ENCODE data around the gene PTH2R. TPM values are rescaled to one million over a fixed set of nuclear protein-coding genes. Genes with fewer than 3 reads are reported as not detected.

The PTH2R gene
- total and polyA plus RNA-seq, 12 donors, result 0.01 TPM; not detected in 11

- intact Hi-C loops (cut with DNase I), result no loop called here
- no peaks in the 10 kb centered on the region for H3K36me3 ChIP-seq
- whole genome bisulfite sequencing, 2 donors, result 87 to 88% methylated on average over 4 of the region's 4 CpGs
- H3K27me3 ChIP-seq, result no peaks in the 10 kb centered on the region
- H3K9me3 ChIP-seq, result peaks cover 0 to 19% (median 6%) of the 10 kb centered on the region in 11 donors
- no peak overlapping the region for H3K4me3 ChIP-seq
- TF ChIP-seq, protein P1, sequence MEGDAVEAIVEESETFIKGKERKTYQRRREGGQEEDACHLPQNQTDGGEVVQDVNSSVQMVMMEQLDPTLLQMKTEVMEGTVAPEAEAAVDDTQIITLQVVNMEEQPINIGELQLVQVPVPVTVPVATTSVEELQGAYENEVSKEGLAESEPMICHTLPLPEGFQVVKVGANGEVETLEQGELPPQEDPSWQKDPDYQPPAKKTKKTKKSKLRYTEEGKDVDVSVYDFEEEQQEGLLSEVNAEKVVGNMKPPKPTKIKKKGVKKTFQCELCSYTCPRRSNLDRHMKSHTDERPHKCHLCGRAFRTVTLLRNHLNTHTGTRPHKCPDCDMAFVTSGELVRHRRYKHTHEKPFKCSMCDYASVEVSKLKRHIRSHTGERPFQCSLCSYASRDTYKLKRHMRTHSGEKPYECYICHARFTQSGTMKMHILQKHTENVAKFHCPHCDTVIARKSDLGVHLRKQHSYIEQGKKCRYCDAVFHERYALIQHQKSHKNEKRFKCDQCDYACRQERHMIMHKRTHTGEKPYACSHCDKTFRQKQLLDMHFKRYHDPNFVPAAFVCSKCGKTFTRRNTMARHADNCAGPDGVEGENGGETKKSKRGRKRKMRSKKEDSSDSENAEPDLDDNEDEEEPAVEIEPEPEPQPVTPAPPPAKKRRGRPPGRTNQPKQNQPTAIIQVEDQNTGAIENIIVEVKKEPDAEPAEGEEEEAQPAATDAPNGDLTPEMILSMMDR (IDR thresholded peaks at IDR 0.05), result no peak
- ATAC-seq (no peak), DNase-seq (no peak)
- peaks cover 0 to 4% (median 0%) of the 10 kb centered on the region in 9 donors for H3K4me1 ChIP-seq
- no peak overlapping the region for H3K27ac ChIP-seq
These were observed 40.1 kb upstream of the PTH2R start for GRCh38 chr2:208366215-208367127.

DNA sequence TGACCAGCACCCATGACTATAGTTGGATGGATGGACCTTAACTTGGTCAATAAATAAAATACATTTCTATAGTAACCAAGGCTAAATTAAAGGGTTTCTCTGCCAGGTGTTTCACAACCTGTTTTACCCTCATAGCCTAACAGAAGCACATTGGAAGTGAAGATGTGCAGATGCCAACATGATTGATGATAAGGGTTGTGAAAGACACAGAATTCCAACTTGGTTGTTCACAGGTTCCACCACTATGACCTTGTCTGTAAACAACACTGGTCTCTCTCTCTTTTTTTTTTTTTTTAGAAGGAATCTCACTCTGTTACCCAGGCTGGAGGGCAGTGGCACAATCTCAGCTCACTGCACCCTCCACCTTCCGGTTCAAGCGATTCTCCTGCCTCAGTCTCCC lies 37.5 kb upstream of the PTH2R start:
- DNase-seq, result no peak
- TF ChIP-seq, protein P1 (IDR thresholded peaks at IDR 0.05), result no peak
- ATAC-seq, result no peak
- no peaks in the 10 kb centered on the region for H3K36me3 ChIP-seq
- intact Hi-C loops (cut with DNase I), result no loop called here
- peaks cover 0 to 15% (median 6%) of the 10 kb centered on the region in 11 donors for H3K9me3 ChIP-seq
- H3K27ac ChIP-seq, result no peak overlapping the region
- 91 to 100% methylated on average over 2 of the region's 2 CpGs for WGBS, 2 donors
- no peak overlapping the region for H3K4me3 ChIP-seq
- no peaks in the 10 kb centered on the region for H3K27me3 ChIP-seq
- H3K4me1 ChIP-seq, result peaks cover 0 to 4% (median 0%) of the 10 kb centered on the region in 9 donors

GRCh38 chr2:208370881-208371633 lies 35.5 kb upstream of the PTH2R start:
- TF ChIP-seq, protein P1 (IDR thresholded peaks at IDR 0.05), result no peak
- Histone ChIP-seq H3K27me3 (peaks cover 0 to 5% (median 0%) of the 10 kb centered on the region in 7 donors), H3K27ac (no peak overlapping the region), H3K36me3 (no peaks in the 10 kb centered on the region), H3K9me3 (no peaks in the 10 kb centered on the region), H3K4me1 (peaks cover 0 to 4% (median 0%) of the 10 kb centered on the region in 9 donors), H3K4me3 (no peak overlapping the region)
- no peak for DNase-seq
- intact Hi-C loops (cut with DNase I), result no loop called here
- ATAC-seq, result peak in 2 of 8 donors; percentile 25 to 34
- WGBS, 2 donors, result 56 to 62% methylated on average over 8 of the region's 8 CpGs

- no peak for ATAC-seq
- DNase-seq, result no peak
- no peaks in the 10 kb centered on the region for H3K36me3 ChIP-seq
- peaks cover 0 to 9% (median 0%) of the 10 kb centered on the region in 7 donors for H3K27me3 ChIP-seq
- no peak overlapping the region for H3K4me3 ChIP-seq
- TF ChIP-seq, protein P1 (IDR thresholded peaks at IDR 0.05), result no peak
- WGBS, 2 donors, result 59 to 95% methylated on average over 1 of the region's 1 CpG
- no peaks in the 10 kb centered on the region for H3K9me3 ChIP-seq
- intact Hi-C loops (cut with DNase I), result no loop called here
- H3K4me1 ChIP-seq, result peaks cover 0 to 4% (median 0%) of the 10 kb centered on the region in 9 donors
- H3K27ac ChIP-seq, result no peak overlapping the region
These were observed 35.0 kb upstream of the PTH2R start for GRCh38 chr2:208371634-208371935.

Measured in heart right ventricle (tissue), 16 donors.